Liver (tissue), 9 donors: ENCODE measurements around the gene TMEM14C. TPM values are rescaled to one million over a fixed set of nuclear protein-coding genes. Genes with fewer than 3 reads are reported as not detected.

Experiments used
- DNase-seq: peaks from one replicate; pipeline ENCODE4 v3.0.0-alpha.2; 2017; ENCODE audit warnings: low spot score
- H3K27ac ChIP-seq, 2 donors: one replicate each; pipeline ENCODE4 v1.7.0; 2013; ENCODE audit warnings: inconsistent platforms in 2 of 2, low read length in 2 of 2, control low read depth in 1 of 2, low read depth in 1 of 2, mild to moderate bottlenecking in 1 of 2
- H3K27me3 ChIP-seq, 4 donors: one replicate each; pipeline versions ENCODE4 v1.6.1 to v1.7.0; 2013; ENCODE audit warnings: low read length in 3 of 4, inconsistent platforms in 1 of 4, mild to moderate bottlenecking in 1 of 4, moderate library complexity in 1 of 4; ENCODE audit not compliant: control insufficient read depth in 4 of 4, insufficient read depth in 4 of 4
- H3K36me3 ChIP-seq, 4 donors: one replicate each; pipeline versions ENCODE4 v1.6.1 to v1.7.0; 2013; ENCODE audit warnings: low read length in 3 of 4, mild to moderate bottlenecking in 3 of 4, low read depth in 1 of 4, moderate library complexity in 1 of 4; ENCODE audit not compliant: control insufficient read depth in 4 of 4, insufficient read depth in 3 of 4
- H3K4me1 ChIP-seq, 4 donors: one replicate each; pipeline versions ENCODE4 v1.6.1 to v1.7.0; 2013; ENCODE audit warnings: low read length in 3 of 4, mild to moderate bottlenecking in 3 of 4, moderate library complexity in 1 of 4; ENCODE audit not compliant: control insufficient read depth in 4 of 4, insufficient read depth in 4 of 4
- H3K4me3 ChIP-seq, 3 donors: one replicate each; pipeline versions ENCODE4 v1.6.1 to v1.7.0; 2013; ENCODE audit warnings: low read length in 3 of 3, control low read depth in 1 of 3, low read depth in 1 of 3, mild to moderate bottlenecking in 1 of 3
- H3K9ac ChIP-seq, 2 donors: one replicate each; pipeline ENCODE4 v1.7.0; 2013; ENCODE audit warnings: low read length in 2 of 2, mild to moderate bottlenecking in 2 of 2, moderate library complexity in 2 of 2, control low read depth in 1 of 2, low read depth in 1 of 2
- H3K9me3 ChIP-seq, 4 donors: one replicate each; pipeline versions ENCODE4 v1.6.1 to v1.7.0; 2013; ENCODE audit warnings: low read length in 3 of 4; ENCODE audit not compliant: control insufficient read depth in 4 of 4
- EGR1 ChIP-seq, 2 donors: IDR thresholded peaks; 2 replicates each; pipeline ENCODE4 v1.6.1; 2016 to 2018; ENCODE audit warnings: antibody characterized with exemption in 2 of 2, low read depth in 2 of 2
- FOXA1 ChIP-seq: IDR thresholded peaks from 2 replicates; pipeline ENCODE4 v1.6.1; 2016; ENCODE audit warnings: antibody characterized with exemption
- FOXA2 ChIP-seq: IDR thresholded peaks from 2 replicates; pipeline ENCODE4 v1.6.1; 2016; ENCODE audit warnings: antibody characterized with exemption
- GABPA ChIP-seq, 2 donors: IDR thresholded peaks in 1 of 2; conservative IDR thresholded peaks in 1 of 2; 2 replicates each; pipeline ENCODE4 v1.6.1; 2016; ENCODE audit warnings: antibody characterized with exemption in 2 of 2, mild to moderate bottlenecking in 1 of 2, moderate library complexity in 1 of 2
- HNF4A ChIP-seq, 2 donors: conservative IDR thresholded peaks; 2 replicates each; pipeline ENCODE4 v1.6.1; 2016; ENCODE audit warnings: antibody characterized with exemption in 2 of 2, mild to moderate bottlenecking in 2 of 2
- HNF4G ChIP-seq: IDR thresholded peaks from 2 replicates; pipeline ENCODE4 v1.6.1; 2016; ENCODE audit warnings: antibody characterized with exemption
- JUND ChIP-seq, 2 donors: IDR thresholded peaks; 2 replicates each; pipeline ENCODE4 v1.6.1; 2016; ENCODE audit warnings: antibody characterized with exemption in 2 of 2
- NR2F2 ChIP-seq: IDR thresholded peaks from 2 replicates; pipeline ENCODE4 v1.6.1; 2016; ENCODE audit warnings: antibody characterized with exemption
- RAD21 ChIP-seq, 2 donors: IDR thresholded peaks; 2 replicates each; pipeline ENCODE4 v1.6.1; 2016; ENCODE audit warnings: antibody characterized with exemption in 2 of 2, mild to moderate bottlenecking in 2 of 2
- RXRA ChIP-seq, 2 donors: IDR thresholded peaks; 2 replicates each; pipeline ENCODE4 v1.6.1; 2017 to 2018; ENCODE audit warnings: antibody characterized with exemption in 2 of 2, mild to moderate bottlenecking in 1 of 2
- SP1 ChIP-seq: IDR thresholded peaks from 2 replicates; pipeline ENCODE4 v1.6.1; 2018; ENCODE audit warnings: antibody characterized with exemption, mild to moderate bottlenecking
- TAF1 ChIP-seq: conservative IDR thresholded peaks from 2 replicates; pipeline ENCODE4 v1.6.1; 2016; ENCODE audit warnings: antibody characterized with exemption, mild to moderate bottlenecking
- YY1 ChIP-seq: IDR thresholded peaks from 2 replicates; pipeline ENCODE4 v1.6.1; 2016; ENCODE audit warnings: antibody characterized with exemption, mild to moderate bottlenecking
- WGBS: extraction: QIAGEN DNeasy Blood & Tissue Kit; methylation state at CpG from one replicate; pipeline ENCODE4 v1.1.7; 2013; 5-methylcytosine and 5-hydroxymethylcytosine counted together
- polyA plus RNA-seq, 2 donors: library from polyadenylated mRNA; stranded (reverse) in 1 of 2; unstranded in 1 of 2; fragments of 200-250 nt in 1 of 2; fragments of >200 nt in 1 of 2; fragmentation: Nextera tagmentation in 1 of 2; extraction: Ambion mirVana in 1 of 2; gene quantifications; one replicate each; pipeline versions ENCODE4 v1.2.1 to v1.2.3, GENCODE V29; 2013 to 2015
- total RNA-seq, 2 donors: library from RNA; depleted of rRNA; stranded (reverse); fragments of >200 nt; gene quantifications; one replicate each; pipeline ENCODE4 v1.2.3, GENCODE V29; 2014
- TF ChIP-seq, protein P1 (sequence below): IDR thresholded peaks from 2 replicates; pipeline ENCODE4 v1.6.1; 2016; ENCODE audit warnings: antibody characterized with exemption, mild to moderate bottlenecking
- TF ChIP-seq, protein P2 (sequence below): IDR thresholded peaks from 2 replicates; pipeline ENCODE4 v1.6.1; 2016; ENCODE audit warnings: antibody characterized with exemption
- TF ChIP-seq, protein P3 (sequence below): IDR thresholded peaks from 2 replicates; pipeline ENCODE4 v1.6.1; 2016; ENCODE audit warnings: antibody characterized with exemption
- TF ChIP-seq, protein P4 (sequence below): fragments of 150-350 bp; IDR thresholded peaks from 2 replicates; pipeline ENCODE4 v1.5.1; 2017; ENCODE audit warnings: improper control_type of control experiment, low read depth, low read length; ENCODE audit not compliant: missing input control
- TF ChIP-seq, protein P5 (sequence below): IDR thresholded peaks from 2 replicates; pipeline ENCODE4 v1.6.1; 2016; ENCODE audit warnings: antibody characterized with exemption
- donor health status: healthy.
- donor health status: healthy.
- donor health status: healthy.
- donor health status: healthy.
- donor health status: healthy.

TMEM14C gene
- total and polyA plus RNA-seq, 4 donors = 36.8 to 239 (median 94.9) TPM

DNA sequence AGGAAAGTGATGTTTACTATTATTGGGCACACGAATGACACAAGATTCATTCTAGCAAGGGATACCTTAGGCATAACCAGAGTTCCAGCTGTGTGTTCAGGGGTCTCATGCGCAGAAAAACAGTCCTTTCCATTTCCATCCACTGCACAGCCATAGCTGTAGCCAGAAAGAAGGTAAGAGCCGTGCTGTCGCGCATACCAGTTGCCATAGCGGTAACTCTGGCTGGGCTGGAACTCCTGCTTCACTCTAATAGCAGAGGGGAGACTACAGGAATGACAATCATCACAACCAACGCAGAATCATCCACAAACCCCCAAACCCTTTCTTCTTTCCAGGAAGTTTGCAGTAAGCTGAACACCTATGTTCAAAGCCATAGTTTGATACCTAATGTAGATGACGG is 36.0 kb upstream of the TMEM14C start:
- Histone ChIP-seq H3K36me3 (no peaks in the 10 kb centered on the region), H3K27ac (no peak overlapping the region), H3K9ac (no peak overlapping the region), H3K4me1 (peaks cover 0 to 14% (median 6%) of the 10 kb centered on the region in 4 donors), H3K4me3 (no peak overlapping the region), H3K27me3 (no peaks in the 10 kb centered on the region), H3K9me3 (no peaks in the 10 kb centered on the region)
- no peak for DNase-seq
- WGBS = 82% methylated on average over 8 of the region's 8 CpGs
- no peak for TF ChIP-seq YY1
- TF ChIP-seq FOXA2 = no peak
- TF ChIP-seq, protein P1, sequence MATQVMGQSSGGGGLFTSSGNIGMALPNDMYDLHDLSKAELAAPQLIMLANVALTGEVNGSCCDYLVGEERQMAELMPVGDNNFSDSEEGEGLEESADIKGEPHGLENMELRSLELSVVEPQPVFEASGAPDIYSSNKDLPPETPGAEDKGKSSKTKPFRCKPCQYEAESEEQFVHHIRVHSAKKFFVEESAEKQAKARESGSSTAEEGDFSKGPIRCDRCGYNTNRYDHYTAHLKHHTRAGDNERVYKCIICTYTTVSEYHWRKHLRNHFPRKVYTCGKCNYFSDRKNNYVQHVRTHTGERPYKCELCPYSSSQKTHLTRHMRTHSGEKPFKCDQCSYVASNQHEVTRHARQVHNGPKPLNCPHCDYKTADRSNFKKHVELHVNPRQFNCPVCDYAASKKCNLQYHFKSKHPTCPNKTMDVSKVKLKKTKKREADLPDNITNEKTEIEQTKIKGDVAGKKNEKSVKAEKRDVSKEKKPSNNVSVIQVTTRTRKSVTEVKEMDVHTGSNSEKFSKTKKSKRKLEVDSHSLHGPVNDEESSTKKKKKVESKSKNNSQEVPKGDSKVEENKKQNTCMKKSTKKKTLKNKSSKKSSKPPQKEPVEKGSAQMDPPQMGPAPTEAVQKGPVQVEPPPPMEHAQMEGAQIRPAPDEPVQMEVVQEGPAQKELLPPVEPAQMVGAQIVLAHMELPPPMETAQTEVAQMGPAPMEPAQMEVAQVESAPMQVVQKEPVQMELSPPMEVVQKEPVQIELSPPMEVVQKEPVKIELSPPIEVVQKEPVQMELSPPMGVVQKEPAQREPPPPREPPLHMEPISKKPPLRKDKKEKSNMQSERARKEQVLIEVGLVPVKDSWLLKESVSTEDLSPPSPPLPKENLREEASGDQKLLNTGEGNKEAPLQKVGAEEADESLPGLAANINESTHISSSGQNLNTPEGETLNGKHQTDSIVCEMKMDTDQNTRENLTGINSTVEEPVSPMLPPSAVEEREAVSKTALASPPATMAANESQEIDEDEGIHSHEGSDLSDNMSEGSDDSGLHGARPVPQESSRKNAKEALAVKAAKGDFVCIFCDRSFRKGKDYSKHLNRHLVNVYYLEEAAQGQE = no peak
- no peak for TF ChIP-seq JUND (IDR thresholded peaks at IDR 0.05)
- TF ChIP-seq SP1 = no peak
- TF ChIP-seq, protein P2, sequence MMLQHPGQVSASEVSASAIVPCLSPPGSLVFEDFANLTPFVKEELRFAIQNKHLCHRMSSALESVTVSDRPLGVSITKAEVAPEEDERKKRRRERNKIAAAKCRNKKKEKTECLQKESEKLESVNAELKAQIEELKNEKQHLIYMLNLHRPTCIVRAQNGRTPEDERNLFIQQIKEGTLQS = no peak
- no peak for TF ChIP-seq RXRA (IDR thresholded peaks at IDR 0.05)
- no peak for TF ChIP-seq EGR1 (IDR thresholded peaks at IDR 0.05; ENCODE audit: low read depth in 2 of 2)
- TF ChIP-seq, protein P3, sequence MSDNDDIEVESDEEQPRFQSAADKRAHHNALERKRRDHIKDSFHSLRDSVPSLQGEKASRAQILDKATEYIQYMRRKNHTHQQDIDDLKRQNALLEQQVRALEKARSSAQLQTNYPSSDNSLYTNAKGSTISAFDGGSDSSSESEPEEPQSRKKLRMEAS = no peak
- TF ChIP-seq, protein P4, sequence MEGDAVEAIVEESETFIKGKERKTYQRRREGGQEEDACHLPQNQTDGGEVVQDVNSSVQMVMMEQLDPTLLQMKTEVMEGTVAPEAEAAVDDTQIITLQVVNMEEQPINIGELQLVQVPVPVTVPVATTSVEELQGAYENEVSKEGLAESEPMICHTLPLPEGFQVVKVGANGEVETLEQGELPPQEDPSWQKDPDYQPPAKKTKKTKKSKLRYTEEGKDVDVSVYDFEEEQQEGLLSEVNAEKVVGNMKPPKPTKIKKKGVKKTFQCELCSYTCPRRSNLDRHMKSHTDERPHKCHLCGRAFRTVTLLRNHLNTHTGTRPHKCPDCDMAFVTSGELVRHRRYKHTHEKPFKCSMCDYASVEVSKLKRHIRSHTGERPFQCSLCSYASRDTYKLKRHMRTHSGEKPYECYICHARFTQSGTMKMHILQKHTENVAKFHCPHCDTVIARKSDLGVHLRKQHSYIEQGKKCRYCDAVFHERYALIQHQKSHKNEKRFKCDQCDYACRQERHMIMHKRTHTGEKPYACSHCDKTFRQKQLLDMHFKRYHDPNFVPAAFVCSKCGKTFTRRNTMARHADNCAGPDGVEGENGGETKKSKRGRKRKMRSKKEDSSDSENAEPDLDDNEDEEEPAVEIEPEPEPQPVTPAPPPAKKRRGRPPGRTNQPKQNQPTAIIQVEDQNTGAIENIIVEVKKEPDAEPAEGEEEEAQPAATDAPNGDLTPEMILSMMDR = no peak
- TF ChIP-seq HNF4G = no peak

DNA sequence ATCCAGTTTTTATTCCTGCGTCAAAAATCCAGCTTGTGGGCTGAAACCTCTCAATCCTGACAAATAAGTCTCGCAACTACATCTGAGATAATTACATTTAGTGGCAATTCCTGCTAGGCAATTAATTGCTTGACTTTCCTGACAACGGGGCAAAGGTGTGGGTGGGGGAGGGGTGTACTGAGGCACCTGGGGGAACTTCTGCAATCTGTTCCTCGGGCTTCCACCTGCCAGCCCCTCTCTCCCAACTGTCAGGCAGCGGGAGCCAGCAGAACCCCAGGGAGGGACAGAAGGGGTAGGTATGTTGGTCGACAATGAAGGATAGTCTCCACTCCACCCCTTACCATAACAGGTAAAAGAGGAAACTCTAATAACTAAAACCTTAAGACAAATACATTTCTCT is 35.3 kb upstream of the TMEM14C start:
- Histone ChIP-seq H3K27me3 (no peaks in the 10 kb centered on the region), H3K36me3 (no peaks in the 10 kb centered on the region), H3K4me1 (peaks cover 0 to 14% (median 6%) of the 10 kb centered on the region in 4 donors), H3K9me3 (no peaks in the 10 kb centered on the region), H3K9ac (no peak overlapping the region), H3K4me3 (no peak overlapping the region), H3K27ac (no peak overlapping the region)
- DNase-seq = no peak
- WGBS = 31% methylated on average over 6 of the region's 6 CpGs
- TF ChIP-seq, protein P5, sequence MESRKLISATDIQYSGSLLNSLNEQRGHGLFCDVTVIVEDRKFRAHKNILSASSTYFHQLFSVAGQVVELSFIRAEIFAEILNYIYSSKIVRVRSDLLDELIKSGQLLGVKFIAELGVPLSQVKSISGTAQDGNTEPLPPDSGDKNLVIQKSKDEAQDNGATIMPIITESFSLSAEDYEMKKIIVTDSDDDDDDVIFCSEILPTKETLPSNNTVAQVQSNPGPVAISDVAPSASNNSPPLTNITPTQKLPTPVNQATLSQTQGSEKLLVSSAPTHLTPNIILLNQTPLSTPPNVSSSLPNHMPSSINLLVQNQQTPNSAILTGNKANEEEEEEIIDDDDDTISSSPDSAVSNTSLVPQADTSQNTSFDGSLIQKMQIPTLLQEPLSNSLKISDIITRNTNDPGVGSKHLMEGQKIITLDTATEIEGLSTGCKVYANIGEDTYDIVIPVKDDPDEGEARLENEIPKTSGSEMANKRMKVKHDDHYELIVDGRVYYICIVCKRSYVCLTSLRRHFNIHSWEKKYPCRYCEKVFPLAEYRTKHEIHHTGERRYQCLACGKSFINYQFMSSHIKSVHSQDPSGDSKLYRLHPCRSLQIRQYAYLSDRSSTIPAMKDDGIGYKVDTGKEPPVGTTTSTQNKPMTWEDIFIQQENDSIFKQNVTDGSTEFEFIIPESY = no peak
- TF ChIP-seq FOXA1 (no peak), EGR1 (IDR thresholded peaks at IDR 0.05; ENCODE audit: low read depth in 2 of 2) (no peak), HNF4G (no peak), HNF4A (conservative IDR thresholded peaks at IDR 0.05) (no peak), TAF1 (no peak), FOXA2 (no peak), RXRA (IDR thresholded peaks at IDR 0.05) (no peak), YY1 (no peak), NR2F2 (no peak), GABPA (IDR thresholded peaks at IDR 0.05 in 1 of 2, conservative IDR thresholded peaks at IDR 0.05 in 1 of 2) (no peak), RAD21 (IDR thresholded peaks at IDR 0.05) (no peak)
- TF ChIP-seq, protein P3 = no peak
- TF ChIP-seq, protein P1 = no peak
- TF ChIP-seq, protein P2 = no peak
